ENCODE results near the gene DNAJB8. TPM values are rescaled to one million over a fixed set of nuclear protein-coding genes. Genes with fewer than 3 reads are reported as not detected.

Gene DNAJB8
- total and polyA plus RNA-seq, 9 of the 15 experiments (the other 6 are each of a cell fraction or from before 2014, with no cell fraction given), result not detected

DNA sequence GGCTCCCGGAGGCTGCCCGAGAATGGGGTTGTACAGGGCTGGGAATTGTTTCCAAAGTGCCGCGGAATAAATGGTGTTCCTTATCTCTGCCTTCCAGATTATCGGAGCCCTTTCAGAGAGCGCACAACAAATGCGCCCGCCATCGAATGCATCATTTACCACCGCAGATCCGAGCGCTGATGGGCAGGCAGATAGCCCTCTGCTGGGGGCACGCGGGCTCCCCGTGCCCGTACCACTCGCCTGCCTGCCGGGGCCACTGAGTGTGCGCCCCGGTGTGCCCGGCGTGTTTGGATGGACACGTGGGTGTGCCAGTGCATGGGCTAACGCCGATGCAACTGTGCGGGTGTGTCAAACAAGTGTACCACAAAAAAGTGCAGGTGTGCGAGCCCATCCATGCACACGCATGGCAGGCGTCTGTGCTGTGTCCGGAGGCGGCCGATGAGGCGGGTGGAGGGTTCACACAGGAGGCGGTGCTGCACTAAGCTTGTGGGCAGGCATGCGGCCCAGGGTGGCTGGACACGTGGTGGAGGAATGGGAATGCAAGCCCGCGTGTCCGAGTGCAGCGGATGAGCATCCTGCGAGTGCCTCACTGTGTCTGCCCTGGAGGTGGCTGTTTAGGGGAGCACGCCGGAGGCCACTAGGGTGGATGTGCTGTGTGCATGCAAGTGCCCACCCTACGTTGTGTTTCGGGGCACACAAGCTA is 30.1 kb upstream of the DNAJB8 start (continued):
- TF ChIP-seq, protein P1, sequence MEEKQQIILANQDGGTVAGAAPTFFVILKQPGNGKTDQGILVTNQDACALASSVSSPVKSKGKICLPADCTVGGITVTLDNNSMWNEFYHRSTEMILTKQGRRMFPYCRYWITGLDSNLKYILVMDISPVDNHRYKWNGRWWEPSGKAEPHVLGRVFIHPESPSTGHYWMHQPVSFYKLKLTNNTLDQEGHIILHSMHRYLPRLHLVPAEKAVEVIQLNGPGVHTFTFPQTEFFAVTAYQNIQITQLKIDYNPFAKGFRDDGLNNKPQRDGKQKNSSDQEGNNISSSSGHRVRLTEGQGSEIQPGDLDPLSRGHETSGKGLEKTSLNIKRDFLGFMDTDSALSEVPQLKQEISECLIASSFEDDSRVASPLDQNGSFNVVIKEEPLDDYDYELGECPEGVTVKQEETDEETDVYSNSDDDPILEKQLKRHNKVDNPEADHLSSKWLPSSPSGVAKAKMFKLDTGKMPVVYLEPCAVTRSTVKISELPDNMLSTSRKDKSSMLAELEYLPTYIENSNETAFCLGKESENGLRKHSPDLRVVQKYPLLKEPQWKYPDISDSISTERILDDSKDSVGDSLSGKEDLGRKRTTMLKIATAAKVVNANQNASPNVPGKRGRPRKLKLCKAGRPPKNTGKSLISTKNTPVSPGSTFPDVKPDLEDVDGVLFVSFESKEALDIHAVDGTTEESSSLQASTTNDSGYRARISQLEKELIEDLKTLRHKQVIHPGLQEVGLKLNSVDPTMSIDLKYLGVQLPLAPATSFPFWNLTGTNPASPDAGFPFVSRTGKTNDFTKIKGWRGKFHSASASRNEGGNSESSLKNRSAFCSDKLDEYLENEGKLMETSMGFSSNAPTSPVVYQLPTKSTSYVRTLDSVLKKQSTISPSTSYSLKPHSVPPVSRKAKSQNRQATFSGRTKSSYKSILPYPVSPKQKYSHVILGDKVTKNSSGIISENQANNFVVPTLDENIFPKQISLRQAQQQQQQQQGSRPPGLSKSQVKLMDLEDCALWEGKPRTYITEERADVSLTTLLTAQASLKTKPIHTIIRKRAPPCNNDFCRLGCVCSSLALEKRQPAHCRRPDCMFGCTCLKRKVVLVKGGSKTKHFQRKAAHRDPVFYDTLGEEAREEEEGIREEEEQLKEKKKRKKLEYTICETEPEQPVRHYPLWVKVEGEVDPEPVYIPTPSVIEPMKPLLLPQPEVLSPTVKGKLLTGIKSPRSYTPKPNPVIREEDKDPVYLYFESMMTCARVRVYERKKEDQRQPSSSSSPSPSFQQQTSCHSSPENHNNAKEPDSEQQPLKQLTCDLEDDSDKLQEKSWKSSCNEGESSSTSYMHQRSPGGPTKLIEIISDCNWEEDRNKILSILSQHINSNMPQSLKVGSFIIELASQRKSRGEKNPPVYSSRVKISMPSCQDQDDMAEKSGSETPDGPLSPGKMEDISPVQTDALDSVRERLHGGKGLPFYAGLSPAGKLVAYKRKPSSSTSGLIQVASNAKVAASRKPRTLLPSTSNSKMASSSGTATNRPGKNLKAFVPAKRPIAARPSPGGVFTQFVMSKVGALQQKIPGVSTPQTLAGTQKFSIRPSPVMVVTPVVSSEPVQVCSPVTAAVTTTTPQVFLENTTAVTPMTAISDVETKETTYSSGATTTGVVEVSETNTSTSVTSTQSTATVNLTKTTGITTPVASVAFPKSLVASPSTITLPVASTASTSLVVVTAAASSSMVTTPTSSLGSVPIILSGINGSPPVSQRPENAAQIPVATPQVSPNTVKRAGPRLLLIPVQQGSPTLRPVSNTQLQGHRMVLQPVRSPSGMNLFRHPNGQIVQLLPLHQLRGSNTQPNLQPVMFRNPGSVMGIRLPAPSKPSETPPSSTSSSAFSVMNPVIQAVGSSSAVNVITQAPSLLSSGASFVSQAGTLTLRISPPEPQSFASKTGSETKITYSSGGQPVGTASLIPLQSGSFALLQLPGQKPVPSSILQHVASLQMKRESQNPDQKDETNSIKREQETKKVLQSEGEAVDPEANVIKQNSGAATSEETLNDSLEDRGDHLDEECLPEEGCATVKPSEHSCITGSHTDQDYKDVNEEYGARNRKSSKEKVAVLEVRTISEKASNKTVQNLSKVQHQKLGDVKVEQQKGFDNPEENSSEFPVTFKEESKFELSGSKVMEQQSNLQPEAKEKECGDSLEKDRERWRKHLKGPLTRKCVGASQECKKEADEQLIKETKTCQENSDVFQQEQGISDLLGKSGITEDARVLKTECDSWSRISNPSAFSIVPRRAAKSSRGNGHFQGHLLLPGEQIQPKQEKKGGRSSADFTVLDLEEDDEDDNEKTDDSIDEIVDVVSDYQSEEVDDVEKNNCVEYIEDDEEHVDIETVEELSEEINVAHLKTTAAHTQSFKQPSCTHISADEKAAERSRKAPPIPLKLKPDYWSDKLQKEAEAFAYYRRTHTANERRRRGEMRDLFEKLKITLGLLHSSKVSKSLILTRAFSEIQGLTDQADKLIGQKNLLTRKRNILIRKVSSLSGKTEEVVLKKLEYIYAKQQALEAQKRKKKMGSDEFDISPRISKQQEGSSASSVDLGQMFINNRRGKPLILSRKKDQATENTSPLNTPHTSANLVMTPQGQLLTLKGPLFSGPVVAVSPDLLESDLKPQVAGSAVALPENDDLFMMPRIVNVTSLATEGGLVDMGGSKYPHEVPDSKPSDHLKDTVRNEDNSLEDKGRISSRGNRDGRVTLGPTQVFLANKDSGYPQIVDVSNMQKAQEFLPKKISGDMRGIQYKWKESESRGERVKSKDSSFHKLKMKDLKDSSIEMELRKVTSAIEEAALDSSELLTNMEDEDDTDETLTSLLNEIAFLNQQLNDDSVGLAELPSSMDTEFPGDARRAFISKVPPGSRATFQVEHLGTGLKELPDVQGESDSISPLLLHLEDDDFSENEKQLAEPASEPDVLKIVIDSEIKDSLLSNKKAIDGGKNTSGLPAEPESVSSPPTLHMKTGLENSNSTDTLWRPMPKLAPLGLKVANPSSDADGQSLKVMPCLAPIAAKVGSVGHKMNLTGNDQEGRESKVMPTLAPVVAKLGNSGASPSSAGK (IDR thresholded peaks at IDR 0.05), result peak; percentile 97
- TF ChIP-seq, protein P2, sequence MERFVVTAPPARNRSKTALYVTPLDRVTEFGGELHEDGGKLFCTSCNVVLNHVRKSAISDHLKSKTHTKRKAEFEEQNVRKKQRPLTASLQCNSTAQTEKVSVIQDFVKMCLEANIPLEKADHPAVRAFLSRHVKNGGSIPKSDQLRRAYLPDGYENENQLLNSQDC (CRISPR knock-in tag; IDR thresholded peaks at IDR 0.05), result no peak
- no peak for TF ChIP-seq KLF1 (tag; IDR thresholded peaks at IDR 0.05)
- TF ChIP-seq MIER1 (IDR thresholded peaks at IDR 0.05; ENCODE audit: low read depth), result no peak
- TF ChIP-seq NFE2 (IDR thresholded peaks at IDR 0.05; ENCODE audit: low read depth), result no peak
- TF ChIP-seq, protein P3, sequence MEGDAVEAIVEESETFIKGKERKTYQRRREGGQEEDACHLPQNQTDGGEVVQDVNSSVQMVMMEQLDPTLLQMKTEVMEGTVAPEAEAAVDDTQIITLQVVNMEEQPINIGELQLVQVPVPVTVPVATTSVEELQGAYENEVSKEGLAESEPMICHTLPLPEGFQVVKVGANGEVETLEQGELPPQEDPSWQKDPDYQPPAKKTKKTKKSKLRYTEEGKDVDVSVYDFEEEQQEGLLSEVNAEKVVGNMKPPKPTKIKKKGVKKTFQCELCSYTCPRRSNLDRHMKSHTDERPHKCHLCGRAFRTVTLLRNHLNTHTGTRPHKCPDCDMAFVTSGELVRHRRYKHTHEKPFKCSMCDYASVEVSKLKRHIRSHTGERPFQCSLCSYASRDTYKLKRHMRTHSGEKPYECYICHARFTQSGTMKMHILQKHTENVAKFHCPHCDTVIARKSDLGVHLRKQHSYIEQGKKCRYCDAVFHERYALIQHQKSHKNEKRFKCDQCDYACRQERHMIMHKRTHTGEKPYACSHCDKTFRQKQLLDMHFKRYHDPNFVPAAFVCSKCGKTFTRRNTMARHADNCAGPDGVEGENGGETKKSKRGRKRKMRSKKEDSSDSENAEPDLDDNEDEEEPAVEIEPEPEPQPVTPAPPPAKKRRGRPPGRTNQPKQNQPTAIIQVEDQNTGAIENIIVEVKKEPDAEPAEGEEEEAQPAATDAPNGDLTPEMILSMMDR (IDR thresholded peaks at IDR 0.05 in 2 of 3, conservative IDR thresholded peaks at IDR 0.05 in 1 of 3; ENCODE audit: insufficient read depth in 2 of 3, low read depth in 1 of 3, low read length in 3 of 3), result no peak
- TF ChIP-seq, protein P4, sequence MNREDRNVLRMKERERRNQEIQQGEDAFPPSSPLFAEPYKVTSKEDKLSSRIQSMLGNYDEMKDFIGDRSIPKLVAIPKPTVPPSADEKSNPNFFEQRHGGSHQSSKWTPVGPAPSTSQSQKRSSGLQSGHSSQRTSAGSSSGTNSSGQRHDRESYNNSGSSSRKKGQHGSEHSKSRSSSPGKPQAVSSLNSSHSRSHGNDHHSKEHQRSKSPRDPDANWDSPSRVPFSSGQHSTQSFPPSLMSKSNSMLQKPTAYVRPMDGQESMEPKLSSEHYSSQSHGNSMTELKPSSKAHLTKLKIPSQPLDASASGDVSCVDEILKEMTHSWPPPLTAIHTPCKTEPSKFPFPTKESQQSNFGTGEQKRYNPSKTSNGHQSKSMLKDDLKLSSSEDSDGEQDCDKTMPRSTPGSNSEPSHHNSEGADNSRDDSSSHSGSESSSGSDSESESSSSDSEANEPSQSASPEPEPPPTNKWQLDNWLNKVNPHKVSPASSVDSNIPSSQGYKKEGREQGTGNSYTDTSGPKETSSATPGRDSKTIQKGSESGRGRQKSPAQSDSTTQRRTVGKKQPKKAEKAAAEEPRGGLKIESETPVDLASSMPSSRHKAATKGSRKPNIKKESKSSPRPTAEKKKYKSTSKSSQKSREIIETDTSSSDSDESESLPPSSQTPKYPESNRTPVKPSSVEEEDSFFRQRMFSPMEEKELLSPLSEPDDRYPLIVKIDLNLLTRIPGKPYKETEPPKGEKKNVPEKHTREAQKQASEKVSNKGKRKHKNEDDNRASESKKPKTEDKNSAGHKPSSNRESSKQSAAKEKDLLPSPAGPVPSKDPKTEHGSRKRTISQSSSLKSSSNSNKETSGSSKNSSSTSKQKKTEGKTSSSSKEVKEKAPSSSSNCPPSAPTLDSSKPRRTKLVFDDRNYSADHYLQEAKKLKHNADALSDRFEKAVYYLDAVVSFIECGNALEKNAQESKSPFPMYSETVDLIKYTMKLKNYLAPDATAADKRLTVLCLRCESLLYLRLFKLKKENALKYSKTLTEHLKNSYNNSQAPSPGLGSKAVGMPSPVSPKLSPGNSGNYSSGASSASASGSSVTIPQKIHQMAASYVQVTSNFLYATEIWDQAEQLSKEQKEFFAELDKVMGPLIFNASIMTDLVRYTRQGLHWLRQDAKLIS (CRISPR knock-in tag; IDR thresholded peaks at IDR 0.05), result no peak; the same call in 1 of the 2 replicates

Data from K562 (cell line).